Vagina (tissue), 2 donors: ENCODE results near the gene ADD1.
A peak's percentile ranks its signal among the peaks of the same experiment; 100 is the strongest.

ENCODE experiments used
- CTCF ChIP-seq, 3 experiments: fragments of 450-650 bp in 2 of 3; fragments of 200-600 bp in 1 of 3; sonication (generic) in 1 of 3; IDR thresholded peaks; one replicate each; pipeline ENCODE4 v1.5.1; 2017 to 2019; ENCODE audit warnings: antibody characterized with exemption in 3 of 3, mild to moderate bottlenecking in 2 of 3, moderate library complexity in 2 of 3
- POLR2AphosphoS5 ChIP-seq, 2 donors: sonication (generic); formaldehyde crosslinking; IDR thresholded peaks; one replicate each; pipeline ENCODE4 v1.9.0; 2017; ENCODE audit warnings: antibody characterized with exemption in 2 of 2, mild to moderate bottlenecking in 2 of 2, low read depth in 1 of 2; ENCODE audit not compliant: insufficient read depth in 1 of 2

GRCh38 chr4:2937146-2937857 is 93.7 kb downstream of the ADD1 start:
- TF ChIP-seq CTCF (IDR thresholded peaks at IDR 0.05) (no peak), POLR2AphosphoS5 (IDR thresholded peaks at IDR 0.05; ENCODE audit: insufficient read depth in 1 of 2, low read depth in 1 of 2) (peak in 1 of 2 donors; percentile 32)
